ENCODE results near the gene PER1. TPM values are rescaled to one million over a fixed set of nuclear protein-coding genes. Genes with fewer than 3 reads are reported as not detected.

Gene PER1
- total and polyA plus RNA-seq, 10 of the 15 experiments (the other 5 are each of a cell fraction or from before 2014, with no cell fraction given) = 0.02 to 25.1 (median 5.4) TPM

GRCh38 chr17:8125154-8125946 lies 26.9 kb downstream of the PER1 start (continued):
- TF ChIP-seq, protein P1, sequence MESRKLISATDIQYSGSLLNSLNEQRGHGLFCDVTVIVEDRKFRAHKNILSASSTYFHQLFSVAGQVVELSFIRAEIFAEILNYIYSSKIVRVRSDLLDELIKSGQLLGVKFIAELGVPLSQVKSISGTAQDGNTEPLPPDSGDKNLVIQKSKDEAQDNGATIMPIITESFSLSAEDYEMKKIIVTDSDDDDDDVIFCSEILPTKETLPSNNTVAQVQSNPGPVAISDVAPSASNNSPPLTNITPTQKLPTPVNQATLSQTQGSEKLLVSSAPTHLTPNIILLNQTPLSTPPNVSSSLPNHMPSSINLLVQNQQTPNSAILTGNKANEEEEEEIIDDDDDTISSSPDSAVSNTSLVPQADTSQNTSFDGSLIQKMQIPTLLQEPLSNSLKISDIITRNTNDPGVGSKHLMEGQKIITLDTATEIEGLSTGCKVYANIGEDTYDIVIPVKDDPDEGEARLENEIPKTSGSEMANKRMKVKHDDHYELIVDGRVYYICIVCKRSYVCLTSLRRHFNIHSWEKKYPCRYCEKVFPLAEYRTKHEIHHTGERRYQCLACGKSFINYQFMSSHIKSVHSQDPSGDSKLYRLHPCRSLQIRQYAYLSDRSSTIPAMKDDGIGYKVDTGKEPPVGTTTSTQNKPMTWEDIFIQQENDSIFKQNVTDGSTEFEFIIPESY (IDR thresholded peaks at IDR 0.05) = no peak
- TF ChIP-seq BMI1 (IDR thresholded peaks at IDR 0.05; ENCODE audit: borderline replicate concordance) (no peak), SREBF2 (IDR thresholded peaks at IDR 0.05; ENCODE audit: low read length) (peak; percentile 97), IKZF1 (conservative IDR thresholded peaks at IDR 0.05) (peak; percentile 54), CREB1 (IDR thresholded peaks at IDR 0.05; ENCODE audit: low read depth) (0 out of 2 replicates have a peak, but pooled peaks have one; percentile 18), EP300 (IDR thresholded peaks at IDR 0.05; ENCODE audit: borderline replicate concordance in 1 of 2, control insufficient read depth in 1 of 2, low read depth in 2 of 2, low read length in 2 of 2) (no peak), POLR2AphosphoS5 (IDR thresholded peaks at IDR 0.05; ENCODE audit: low read length) (peak; percentile 43; the same call in 1 of the 2 replicates), USF2 (IDR thresholded peaks at IDR 0.05; ENCODE audit: borderline replicate concordance, low read depth, low read length) (no peak), BCL3 (IDR thresholded peaks at IDR 0.05; ENCODE audit: borderline replicate concordance, insufficient read depth, low read depth, low read length, poor library complexity, severe bottlenecking) (no peak)
